ENCODE results near the gene TRAPPC2L. TPM values are rescaled to one million over a fixed set of nuclear protein-coding genes. Genes with fewer than 3 reads are reported as not detected.
A peak's percentile ranks its signal among the peaks of the same experiment; 100 is the strongest.

Gene TRAPPC2L
- total RNA-seq, 1 experiment from 2014 or later = 86.0 TPM

DNA sequence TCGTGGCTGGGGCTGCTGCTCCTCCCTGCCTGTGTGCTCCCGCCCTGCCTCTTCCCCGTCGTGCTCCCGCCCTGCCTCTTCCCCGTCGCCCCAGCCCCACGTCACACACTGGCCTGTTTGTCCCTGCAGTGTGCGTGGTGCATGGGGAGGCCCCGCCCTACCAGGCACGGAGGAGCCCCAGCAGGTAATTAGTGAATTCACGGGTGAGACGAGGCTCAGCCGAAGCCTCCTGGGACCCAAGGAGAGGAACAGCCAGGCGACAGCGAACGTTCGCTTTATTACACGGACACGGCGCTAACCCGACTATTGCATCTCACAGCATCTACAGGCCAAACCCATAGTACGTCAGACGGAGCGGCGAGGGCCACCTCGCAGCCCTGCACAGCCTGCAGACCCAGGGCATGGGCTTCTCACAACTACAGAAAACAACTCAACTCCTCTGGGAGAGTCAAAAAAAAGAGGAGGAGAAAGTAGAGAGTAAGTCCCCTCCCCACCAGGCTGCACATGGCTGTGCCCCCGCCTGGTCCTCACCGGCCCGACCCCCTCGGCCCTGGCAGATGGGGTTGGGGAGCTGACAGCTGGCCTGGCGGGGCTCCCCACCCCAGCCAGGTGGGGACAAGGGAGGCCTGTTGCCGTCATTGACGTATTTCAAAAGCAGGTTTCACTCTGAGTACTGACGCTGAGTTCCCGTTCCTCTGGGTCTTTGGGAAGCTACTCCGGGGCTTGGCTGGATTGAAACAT is 13.9 kb downstream of the TRAPPC2L start:
- no peak for DNase-seq (ENCODE audit: low spot score)
- in situ Hi-C loops (cut with HindIII; ENCODE audit: low sequenced_read_pairs) = no loop called here

GRCh38 chr16:88871349-88871702 is 14.4 kb downstream of the TRAPPC2L start:
- DNase-seq (ENCODE audit: low spot score) = no peak
- in situ Hi-C loops (cut with HindIII; ENCODE audit: low sequenced_read_pairs) = no loop called here

DNA sequence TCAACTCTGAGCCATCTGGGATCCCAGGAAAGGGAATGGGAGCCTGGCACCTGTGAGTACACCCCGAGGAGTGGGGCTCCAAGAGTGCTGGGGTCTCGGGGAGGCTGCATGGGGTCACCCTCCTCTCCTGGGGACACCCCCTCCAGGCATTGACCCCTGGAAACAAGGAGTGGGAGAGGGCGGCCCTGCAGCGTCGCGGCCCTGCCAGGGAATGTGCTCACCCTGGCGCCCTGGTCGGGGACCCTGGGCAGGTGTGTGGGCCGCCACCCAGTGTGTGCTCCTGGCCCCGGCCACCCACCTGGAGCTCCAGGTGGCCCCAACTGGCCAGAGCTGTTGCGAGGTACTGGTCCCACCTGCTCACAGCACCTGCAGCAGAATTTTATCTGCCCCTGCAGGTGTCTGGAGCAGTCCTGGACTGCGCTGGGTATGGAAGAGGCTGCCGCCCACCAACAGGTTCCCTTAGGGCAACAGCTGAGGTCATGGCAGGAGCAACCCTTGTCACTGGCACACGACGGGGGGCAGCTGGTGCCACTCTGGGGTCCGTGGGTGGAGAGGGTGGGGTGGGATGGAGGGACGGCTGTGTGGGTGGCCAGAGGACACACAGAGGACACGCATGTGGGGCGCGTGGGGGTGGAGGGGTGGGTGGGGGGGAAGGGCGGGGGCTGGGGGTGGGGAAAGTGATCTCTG is 14.9 kb downstream of the TRAPPC2L start:
- in situ Hi-C loops (cut with HindIII; ENCODE audit: low sequenced_read_pairs) = no loop called here
- DNase-seq (ENCODE audit: low spot score) = no peak

GRCh38 chr16:88872650-88873331 is 15.9 kb downstream of the TRAPPC2L start:
- DNase-seq (ENCODE audit: low spot score) = peak; percentile 68
- in situ Hi-C loops (cut with HindIII; ENCODE audit: low sequenced_read_pairs) = no loop called here

- no peak for DNase-seq (ENCODE audit: low spot score)
- in situ Hi-C loops (cut with HindIII; ENCODE audit: low sequenced_read_pairs) = no loop called here
Observed at GRCh38 chr16:88874938-88875599, 18.1 kb downstream of the TRAPPC2L start.

GRCh38 chr16:88875703-88876234 is 18.8 kb downstream of the TRAPPC2L start:
- in situ Hi-C loops (cut with HindIII; ENCODE audit: low sequenced_read_pairs) = no loop called here
- DNase-seq (ENCODE audit: low spot score) = no peak

DNA sequence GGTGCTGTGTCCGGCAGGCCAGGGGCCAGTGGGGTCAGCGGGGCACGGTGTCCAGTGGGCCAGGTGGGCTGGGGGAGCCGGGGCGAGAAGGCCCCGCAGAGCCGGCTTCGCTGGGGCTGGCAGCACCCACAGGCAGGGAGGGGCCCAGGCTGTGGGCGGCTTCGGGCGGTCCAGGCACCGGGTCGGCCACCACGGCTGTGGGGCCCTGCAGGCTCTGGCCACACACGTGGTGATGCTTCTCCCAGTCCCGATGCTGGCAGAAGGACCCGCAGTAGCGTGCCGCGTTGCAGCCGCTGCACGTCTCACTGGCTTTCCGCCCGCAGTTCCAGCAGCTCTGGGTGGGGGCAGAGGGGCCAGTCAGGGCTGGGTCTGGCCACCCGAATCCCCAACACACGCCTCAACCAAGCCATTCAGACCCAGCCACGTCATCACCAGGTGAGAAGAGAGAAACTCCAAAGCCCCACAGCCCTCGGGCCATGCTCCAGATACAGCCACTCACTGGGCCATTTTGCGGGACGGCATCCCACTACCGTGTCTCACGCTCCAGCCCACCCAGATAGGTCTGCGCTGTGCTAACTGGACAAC is 20.1 kb downstream of the TRAPPC2L start:
- DNase-seq (ENCODE audit: low spot score) = no peak
- in situ Hi-C loops (cut with HindIII; ENCODE audit: low sequenced_read_pairs) = no loop called here

DNA sequence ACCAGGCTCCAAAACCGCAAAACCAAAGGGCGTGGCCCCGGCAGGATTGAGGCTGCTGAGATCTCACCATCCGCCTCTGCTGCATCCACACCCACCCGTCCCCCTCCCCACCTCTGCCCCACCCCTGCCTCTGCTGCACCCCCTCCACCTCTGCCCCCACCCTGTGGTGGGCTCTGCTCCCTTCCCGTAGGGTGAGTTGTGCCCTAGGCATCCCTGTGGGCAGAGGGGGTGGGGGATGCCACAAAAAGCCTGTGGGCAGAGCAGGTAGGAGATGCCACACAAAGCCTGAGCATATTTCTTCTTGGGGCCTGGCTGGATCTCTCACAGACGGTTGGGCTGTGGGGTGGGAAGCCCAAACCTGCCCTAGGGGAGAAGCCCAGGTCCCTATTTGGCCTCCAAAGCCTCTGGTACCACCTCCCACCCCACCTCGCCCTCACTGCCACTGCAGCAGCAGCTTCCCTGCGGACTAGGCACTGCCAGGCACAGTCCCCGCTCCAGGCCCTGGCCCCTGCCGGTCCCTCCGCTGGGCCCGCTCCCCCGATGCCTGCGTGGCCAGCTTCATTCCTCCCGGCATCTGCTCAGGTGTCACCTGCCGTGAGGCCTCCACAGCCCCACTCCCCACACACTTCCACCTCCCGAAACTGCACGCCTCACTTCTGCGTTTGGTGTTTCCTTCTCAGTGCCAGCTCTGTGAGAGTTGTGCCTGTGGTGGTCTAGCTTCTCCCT is 20.8 kb downstream of the TRAPPC2L start:
- no peak for DNase-seq (ENCODE audit: low spot score)
- in situ Hi-C loops (cut with HindIII; ENCODE audit: low sequenced_read_pairs) = no loop called here

DNA sequence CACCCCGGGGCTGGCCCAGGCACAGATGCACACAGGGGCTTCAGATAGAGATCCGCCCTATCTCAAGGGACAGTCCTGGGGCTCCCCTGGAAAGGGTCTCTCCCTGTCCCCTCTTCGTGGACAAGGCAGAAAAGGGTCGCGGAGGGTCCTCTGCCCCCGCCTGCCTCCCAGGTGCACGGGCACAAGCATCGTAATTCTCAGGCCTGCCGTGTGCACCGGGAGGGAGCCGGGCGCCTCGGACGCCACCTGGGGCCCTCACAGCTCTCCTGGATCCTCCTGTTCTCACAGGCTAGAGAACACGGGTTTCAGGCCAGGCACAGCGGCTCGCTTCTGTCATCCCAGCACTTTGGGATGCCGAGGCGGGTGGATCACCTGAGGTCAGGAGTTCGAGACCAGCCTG is 21.4 kb downstream of the TRAPPC2L start:
- in situ Hi-C loops (cut with HindIII; ENCODE audit: low sequenced_read_pairs) = no loop called here
- no peak for DNase-seq (ENCODE audit: low spot score)

- in situ Hi-C loops (cut with HindIII; ENCODE audit: low sequenced_read_pairs) = no loop called here
- DNase-seq (ENCODE audit: low spot score) = no peak
Observed at GRCh38 chr16:88878967-88879787, 22.2 kb downstream of the TRAPPC2L start.

GRCh38 chr16:88879788-88880055 is 22.8 kb downstream of the TRAPPC2L start:
- in situ Hi-C loops (cut with HindIII; ENCODE audit: low sequenced_read_pairs) = no loop called here
- DNase-seq (ENCODE audit: low spot score) = no peak

DNA sequence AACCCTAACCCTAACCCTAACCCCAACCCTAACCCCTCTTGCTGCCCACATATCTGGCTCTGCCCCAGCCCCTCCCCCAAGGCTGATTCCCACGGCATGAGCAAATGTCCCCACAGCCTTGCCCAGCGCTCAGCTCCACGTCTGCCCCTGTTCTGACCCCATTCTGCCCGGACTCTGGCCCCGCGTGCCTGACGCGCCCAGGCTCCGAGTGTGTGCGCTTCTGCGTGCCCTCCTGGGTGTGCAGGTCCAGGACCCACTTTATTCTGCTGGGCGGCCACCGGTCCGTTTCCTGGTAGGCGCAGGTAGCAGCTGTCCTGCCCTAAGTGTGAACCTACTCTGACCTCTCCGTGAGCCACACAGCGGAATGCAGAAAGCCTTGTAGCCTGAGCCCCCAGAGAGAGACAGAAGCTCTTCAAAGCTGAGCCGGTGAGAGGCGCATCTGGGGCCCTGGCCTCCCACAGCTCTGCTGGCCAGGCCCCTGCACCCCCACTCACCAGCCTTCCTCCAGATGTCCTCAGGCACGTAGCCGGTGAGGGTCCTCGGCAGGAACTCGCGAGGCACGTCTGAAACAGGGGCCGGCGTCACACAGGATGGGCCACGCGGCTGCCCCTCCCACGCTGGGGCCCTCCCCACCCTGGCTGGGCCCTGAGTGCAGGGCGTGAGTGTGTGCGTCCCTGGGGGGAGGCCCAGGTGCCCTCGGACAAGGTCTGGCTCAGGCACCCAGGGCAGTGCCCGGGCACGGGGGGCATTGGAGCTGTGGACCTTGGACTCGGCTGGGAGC is 23.5 kb downstream of the TRAPPC2L start:
- DNase-seq (ENCODE audit: low spot score) = no peak

DNA sequence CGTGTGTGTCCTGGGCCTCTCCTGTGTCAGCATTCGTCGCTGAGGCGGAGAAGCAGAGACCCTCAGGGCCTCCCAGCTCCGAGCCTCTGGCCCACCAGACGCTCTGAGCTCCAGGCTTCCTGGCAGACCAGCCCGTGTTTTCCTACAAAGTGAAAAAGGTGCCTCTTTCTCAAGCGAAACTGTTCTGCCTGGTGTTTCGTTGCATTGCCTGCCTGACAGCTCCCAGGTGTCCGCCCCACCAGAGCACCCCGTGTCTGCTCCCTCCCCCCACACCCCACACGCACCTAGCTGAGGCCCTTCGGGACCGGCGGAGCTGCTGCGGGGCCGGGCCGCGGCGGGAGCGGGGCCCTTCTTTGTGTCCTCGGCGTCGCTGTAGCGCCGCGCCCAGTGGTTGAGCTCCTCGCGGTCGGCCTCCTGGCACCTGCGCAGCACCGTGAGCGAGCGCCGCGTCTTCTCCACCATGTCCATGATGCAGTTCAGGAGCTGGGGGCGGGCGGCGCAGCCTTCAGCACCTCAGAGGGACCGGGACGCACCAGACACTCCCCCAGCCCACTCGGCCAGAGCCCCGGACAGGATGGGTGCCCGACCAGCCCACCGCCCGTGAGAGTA is 24.2 kb downstream of the TRAPPC2L start:
- in situ Hi-C loops (cut with HindIII; ENCODE audit: low sequenced_read_pairs) = no loop called here
- no peak for DNase-seq (ENCODE audit: low spot score)

More for the DNA sequence above, 23.5 kb downstream of the TRAPPC2L start:
- in situ Hi-C loops (cut with HindIII; ENCODE audit: low sequenced_read_pairs) = no loop called here

GRCh38 chr16:88881675-88882357 is 24.9 kb downstream of the TRAPPC2L start:
- no peak for DNase-seq (ENCODE audit: low spot score)
- in situ Hi-C loops (cut with HindIII; ENCODE audit: low sequenced_read_pairs) = no loop called here

- in situ Hi-C loops (cut with HindIII; ENCODE audit: low sequenced_read_pairs) = no loop called here
- no peak for DNase-seq (ENCODE audit: low spot score)
Observed at GRCh38 chr16:88882358-88883030, 25.6 kb downstream of the TRAPPC2L start.

Measured in G401 (cell line).